ENCODE results near the gene RNF182.
"Not testable (repeated sequence)": the region's sequence is repeated elsewhere in the genome, so short reads cannot be mapped to it uniquely, and the experiment has no call there.

RNF182 gene

DNA sequence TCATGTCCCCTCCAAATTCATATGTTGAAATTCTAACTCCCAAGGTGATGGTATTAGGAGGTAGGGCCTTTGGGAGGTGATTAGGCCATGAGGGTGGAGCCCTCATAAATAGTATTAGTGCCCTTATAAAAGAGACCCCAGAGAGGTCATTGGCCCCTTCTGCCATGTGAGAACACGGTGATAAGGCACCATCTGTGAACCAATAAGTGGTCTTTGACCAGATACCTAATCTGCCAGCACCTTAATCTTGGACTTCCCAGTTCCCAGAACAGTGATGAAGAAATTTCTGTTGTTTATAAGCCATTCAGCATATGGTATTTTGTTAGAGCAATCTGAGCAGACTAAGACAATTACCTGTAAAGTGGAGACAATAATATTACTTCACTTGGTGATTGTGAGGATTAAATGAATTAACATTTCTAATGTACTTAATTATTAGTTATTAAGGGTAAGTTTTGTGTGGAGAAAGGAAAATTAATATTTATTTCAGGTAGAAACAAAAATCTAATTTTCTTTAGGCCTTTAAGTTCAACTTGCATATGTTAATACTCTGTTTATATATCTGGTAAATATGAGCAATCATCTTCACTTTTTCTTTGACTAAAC is 7.1 kb downstream of the RNF182 start:
- Histone ChIP-seq H3K27ac (ENCODE audit: low read depth, low read length, severe bottlenecking) (no peak overlapping the region), H3K4me3 (ENCODE audit: extremely low read depth, insufficient read depth, low read length, poor library complexity, severe bottlenecking) (no peak overlapping the region), H3K36me3 (ENCODE audit: control insufficient read depth, insufficient read depth, low read length) (no peaks in the 10 kb centered on the region), H3K4me1 (ENCODE audit: control insufficient read depth, insufficient read depth, low read length, poor library complexity, severe bottlenecking) (no peaks in the 10 kb centered on the region), H3K9me3 (ENCODE audit: control insufficient read depth, low read length) (no peaks in the 10 kb centered on the region)
- WGBS, 2 experiments (ENCODE audit: insufficient coverage in 2 of 2) = 80 to 88% methylated on average over 1 of the region's 1 CpG

DNA sequence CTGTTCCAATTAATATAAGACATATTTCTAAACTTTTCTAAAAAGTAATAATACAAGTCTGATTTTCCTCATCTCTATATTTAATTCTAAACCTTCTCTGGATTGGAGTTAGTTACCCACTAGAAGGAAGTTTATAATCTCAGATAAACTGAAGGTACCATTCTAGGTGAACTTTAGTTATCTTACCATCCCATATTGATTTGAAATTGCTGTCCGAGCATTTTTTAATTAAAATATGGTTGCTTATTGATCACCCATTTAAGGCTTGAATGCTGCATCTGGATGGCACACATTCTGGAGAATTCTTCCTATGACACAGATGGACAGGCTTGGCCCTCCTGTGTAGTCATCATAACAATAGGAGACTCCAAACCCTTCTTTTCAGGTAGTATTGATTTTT is 8.0 kb downstream of the RNF182 start:
- H3K4me1 ChIP-seq (ENCODE audit: control insufficient read depth, insufficient read depth, low read length, poor library complexity, severe bottlenecking) = no peaks in the 10 kb centered on the region
- no CpG with 5 or more reads among the region's 1 CpG for WGBS, 2 experiments (ENCODE audit: insufficient coverage in 2 of 2)
- no peak overlapping the region for H3K27ac ChIP-seq (ENCODE audit: low read depth, low read length, severe bottlenecking)
- no peaks in the 10 kb centered on the region for H3K9me3 ChIP-seq (ENCODE audit: control insufficient read depth, low read length)
- H3K4me3 ChIP-seq (ENCODE audit: extremely low read depth, insufficient read depth, low read length, poor library complexity, severe bottlenecking) = no peak overlapping the region
- H3K36me3 ChIP-seq (ENCODE audit: control insufficient read depth, insufficient read depth, low read length) = no peaks in the 10 kb centered on the region

DNA sequence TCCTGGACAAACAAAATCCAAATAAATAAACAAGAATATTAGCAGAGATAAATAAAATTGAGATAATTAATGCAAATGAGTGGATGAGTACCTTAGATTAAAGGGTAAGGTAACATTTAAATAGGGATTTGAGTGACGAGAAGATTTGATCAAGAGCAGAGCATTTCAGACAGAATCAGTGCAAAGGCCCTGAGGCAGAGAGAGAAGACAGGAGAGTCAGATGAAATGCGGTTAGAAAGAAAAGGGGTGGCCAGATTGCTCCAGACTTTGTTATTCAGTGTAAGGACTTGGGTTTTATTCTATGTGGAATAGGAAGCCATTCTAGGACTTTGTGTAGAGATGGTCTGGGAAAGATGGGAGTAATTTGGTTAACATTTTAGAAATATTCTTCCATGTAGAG is 10.0 kb downstream of the RNF182 start:
- Histone ChIP-seq H3K27ac (ENCODE audit: low read depth, low read length, severe bottlenecking) (no peak overlapping the region), H3K4me1 (ENCODE audit: control insufficient read depth, insufficient read depth, low read length, poor library complexity, severe bottlenecking) (no peaks in the 10 kb centered on the region), H3K4me3 (ENCODE audit: extremely low read depth, insufficient read depth, low read length, poor library complexity, severe bottlenecking) (no peak overlapping the region), H3K36me3 (ENCODE audit: control insufficient read depth, insufficient read depth, low read length) (no peaks in the 10 kb centered on the region), H3K9me3 (ENCODE audit: control insufficient read depth, low read length) (no peaks in the 10 kb centered on the region)
- 96 to 100% methylated on average over 2 of the region's 2 CpGs for WGBS, 2 experiments (ENCODE audit: insufficient coverage in 2 of 2)

DNA sequence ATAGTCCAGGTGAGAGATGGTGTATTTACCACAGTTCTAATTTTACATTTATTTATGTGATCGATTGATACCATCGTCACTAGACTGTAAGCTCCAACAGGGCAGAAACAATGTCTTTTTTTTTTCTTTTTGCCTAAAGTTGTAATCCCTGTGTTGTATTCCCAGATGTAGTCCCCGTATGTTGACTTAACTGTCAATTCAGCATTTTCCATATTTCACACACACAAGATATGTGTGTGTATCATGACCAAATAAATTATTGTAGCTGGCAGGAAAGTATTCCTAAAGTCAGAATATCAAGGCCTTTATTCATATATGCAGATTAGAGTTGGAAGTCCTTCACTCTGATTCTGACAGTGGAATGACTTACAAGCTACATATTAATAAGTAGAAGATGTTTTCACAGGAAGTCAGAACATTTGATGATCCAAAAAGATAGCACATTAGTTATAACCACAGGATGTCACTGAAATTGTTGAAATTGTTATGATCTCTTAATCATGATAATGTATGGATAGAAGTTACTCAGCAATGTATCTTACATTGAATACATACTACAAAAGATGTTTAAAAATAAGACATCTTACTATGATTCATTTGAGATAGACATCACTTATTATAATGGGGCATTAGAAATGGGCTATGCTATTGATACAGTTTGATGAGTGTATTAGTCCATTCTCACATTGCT is 10.6 kb downstream of the RNF182 start:
- H3K36me3 ChIP-seq (ENCODE audit: control insufficient read depth, insufficient read depth, low read length) = no peaks in the 10 kb centered on the region
- 80 to 95% methylated on average over 1 to 2 of the region's 3 CpGs for WGBS, 2 experiments (ENCODE audit: insufficient coverage in 2 of 2)
- no peak overlapping the region for H3K4me3 ChIP-seq (ENCODE audit: extremely low read depth, insufficient read depth, low read length, poor library complexity, severe bottlenecking)

DNA sequence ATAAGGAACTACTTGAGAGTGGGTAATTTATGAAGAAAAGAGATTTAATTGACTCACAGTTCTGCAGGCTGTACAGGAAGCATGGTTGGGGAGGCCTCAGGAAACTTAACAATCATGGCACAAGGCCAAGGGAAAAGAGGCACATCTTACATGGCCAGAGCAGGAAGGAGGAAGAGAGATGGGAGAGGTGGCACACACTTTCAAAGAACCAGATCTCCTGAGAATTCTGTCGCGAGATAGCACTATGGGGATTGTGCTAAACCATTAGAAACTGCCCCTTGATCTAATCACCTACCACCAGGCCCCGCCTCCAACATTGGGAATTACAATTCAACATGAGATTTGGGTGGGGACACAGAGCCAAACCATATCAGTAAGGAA is 11.1 kb downstream of the RNF182 start:
- 100% methylated on average over 3 of the region's 3 CpGs; no CpG with 5 or more reads in 1 of the 2 experiments for WGBS, 2 experiments (ENCODE audit: insufficient coverage in 2 of 2)
- H3K9me3 ChIP-seq (ENCODE audit: control insufficient read depth, low read length); H3K4me3 ChIP-seq (ENCODE audit: extremely low read depth, insufficient read depth, low read length, poor library complexity, severe bottlenecking); H3K36me3 ChIP-seq (ENCODE audit: control insufficient read depth, insufficient read depth, low read length); H3K4me1 ChIP-seq (ENCODE audit: control insufficient read depth, insufficient read depth, low read length, poor library complexity, severe bottlenecking); H3K27ac ChIP-seq (ENCODE audit: low read depth, low read length, severe bottlenecking): not testable (repeated sequence)

More for the DNA sequence above, 10.6 kb downstream of the RNF182 start:
- Histone ChIP-seq H3K27ac (ENCODE audit: low read depth, low read length, severe bottlenecking) (no peak overlapping the region), H3K9me3 (ENCODE audit: control insufficient read depth, low read length) (no peaks in the 10 kb centered on the region), H3K4me1 (ENCODE audit: control insufficient read depth, insufficient read depth, low read length, poor library complexity, severe bottlenecking) (no peaks in the 10 kb centered on the region)

DNA sequence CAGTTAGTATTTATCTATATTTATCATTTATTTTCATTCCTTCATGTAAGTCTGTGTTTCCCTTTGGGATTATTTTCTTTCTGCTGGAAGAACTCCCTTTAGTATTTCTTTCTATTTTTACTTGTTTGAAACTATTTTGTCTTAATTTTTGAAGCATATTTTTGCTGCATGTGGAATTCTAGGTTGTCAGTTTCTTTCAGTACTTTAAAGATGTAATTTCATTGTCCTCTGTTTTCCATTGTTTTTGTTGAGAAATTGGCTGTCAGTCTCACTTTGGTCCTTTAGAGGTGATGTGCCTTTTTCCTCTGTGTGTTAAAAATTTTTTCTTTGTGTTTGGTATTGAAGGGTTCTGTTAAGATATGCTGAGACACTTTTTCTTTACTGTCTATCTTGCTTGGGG is 17.1 kb downstream of the RNF182 start:
- H3K4me1 ChIP-seq (ENCODE audit: control insufficient read depth, insufficient read depth, low read length, poor library complexity, severe bottlenecking) = no peaks in the 10 kb centered on the region
- no peak overlapping the region for H3K27ac ChIP-seq (ENCODE audit: low read depth, low read length, severe bottlenecking)
- H3K4me3 ChIP-seq (ENCODE audit: extremely low read depth, insufficient read depth, low read length, poor library complexity, severe bottlenecking) = no peak overlapping the region
- H3K9me3 ChIP-seq (ENCODE audit: control insufficient read depth, low read length) = peaks cover 3% of the 10 kb centered on the region
- no peaks in the 10 kb centered on the region for H3K36me3 ChIP-seq (ENCODE audit: control insufficient read depth, insufficient read depth, low read length)

DNA sequence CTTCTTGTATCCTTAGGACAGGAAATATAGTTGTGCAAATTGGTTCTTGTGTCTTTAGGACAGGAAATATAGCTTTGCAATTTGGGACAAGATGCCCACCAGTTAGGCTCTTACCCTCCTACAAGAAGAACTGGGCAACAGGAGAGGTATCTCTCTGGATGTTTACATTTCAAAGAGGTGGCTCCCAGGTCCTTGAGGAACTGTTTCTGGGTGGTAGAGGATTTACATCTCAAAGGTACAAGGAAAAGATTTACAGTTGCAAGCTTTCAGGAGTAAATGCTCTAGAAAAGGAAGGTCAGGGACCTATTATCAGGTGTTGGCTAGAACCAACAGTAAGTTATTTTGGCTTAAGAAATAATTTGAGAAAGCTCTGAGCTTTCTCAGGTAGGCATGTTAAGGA is 19.2 kb downstream of the RNF182 start:
- Histone ChIP-seq H3K9me3 (ENCODE audit: control insufficient read depth, low read length) (peaks cover 4% of the 10 kb centered on the region), H3K27ac (ENCODE audit: low read depth, low read length, severe bottlenecking) (no peak overlapping the region), H3K4me3 (ENCODE audit: extremely low read depth, insufficient read depth, low read length, poor library complexity, severe bottlenecking) (no peak overlapping the region), H3K4me1 (ENCODE audit: control insufficient read depth, insufficient read depth, low read length, poor library complexity, severe bottlenecking) (no peaks in the 10 kb centered on the region), H3K36me3 (ENCODE audit: control insufficient read depth, insufficient read depth, low read length) (no peaks in the 10 kb centered on the region)

DNA sequence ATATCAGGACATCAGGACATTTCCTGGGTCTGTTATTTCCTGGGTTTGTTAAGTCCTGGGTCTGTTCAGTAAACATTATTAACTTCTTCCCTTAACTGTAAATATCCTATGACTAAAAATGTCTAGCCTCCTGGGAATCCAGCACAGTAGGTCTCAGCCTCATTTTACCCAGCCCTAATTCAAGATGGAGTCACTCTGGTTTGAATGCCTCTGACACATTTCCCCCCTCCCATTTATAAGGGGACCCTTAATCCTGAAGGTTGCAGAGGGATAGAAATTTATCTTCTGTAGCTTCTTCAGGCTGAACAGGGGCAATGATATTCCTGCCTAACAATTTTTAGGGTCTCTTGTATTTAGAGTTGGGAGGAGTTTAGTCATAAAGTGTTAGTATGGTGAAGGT is 21.8 kb downstream of the RNF182 start:
- H3K9me3 ChIP-seq (ENCODE audit: control insufficient read depth, low read length) = peaks cover 14% of the 10 kb centered on the region
- no peak overlapping the region for H3K27ac ChIP-seq (ENCODE audit: low read depth, low read length, severe bottlenecking)
- no peaks in the 10 kb centered on the region for H3K36me3 ChIP-seq (ENCODE audit: control insufficient read depth, insufficient read depth, low read length)
- H3K4me1 ChIP-seq (ENCODE audit: control insufficient read depth, insufficient read depth, low read length, poor library complexity, severe bottlenecking) = no peaks in the 10 kb centered on the region
- H3K4me3 ChIP-seq (ENCODE audit: extremely low read depth, insufficient read depth, low read length, poor library complexity, severe bottlenecking) = no peak overlapping the region

DNA sequence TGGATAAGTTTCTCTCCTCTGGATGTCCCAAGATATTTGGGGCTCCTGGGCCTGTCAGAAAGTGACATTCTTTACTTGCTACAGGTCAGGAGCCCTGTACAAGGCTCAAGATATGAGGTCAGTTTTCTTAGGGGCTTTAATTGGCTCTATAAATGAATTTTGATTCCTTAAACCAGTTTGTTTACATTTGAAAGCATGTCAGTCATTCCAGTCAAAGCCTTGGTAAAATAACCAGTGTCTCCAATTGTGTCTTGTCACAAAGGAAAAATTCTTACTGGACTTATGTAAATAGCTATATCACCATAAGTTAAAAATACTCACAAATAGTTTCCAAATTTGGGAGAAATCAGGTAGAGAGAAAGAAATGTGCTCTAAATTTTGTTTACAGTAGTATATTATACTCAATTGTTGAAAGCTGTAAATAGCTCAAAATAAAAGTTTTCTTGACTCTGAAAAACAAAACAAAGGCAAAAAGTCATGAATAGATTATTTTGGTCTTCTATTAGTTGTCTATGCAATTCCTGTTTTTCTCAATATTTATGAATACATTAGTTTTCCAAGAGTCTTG is 22.9 kb downstream of the RNF182 start:
- Histone ChIP-seq H3K9me3 (ENCODE audit: control insufficient read depth, low read length) (peaks cover 14% of the 10 kb centered on the region), H3K4me3 (ENCODE audit: extremely low read depth, insufficient read depth, low read length, poor library complexity, severe bottlenecking) (no peak overlapping the region)

DNA sequence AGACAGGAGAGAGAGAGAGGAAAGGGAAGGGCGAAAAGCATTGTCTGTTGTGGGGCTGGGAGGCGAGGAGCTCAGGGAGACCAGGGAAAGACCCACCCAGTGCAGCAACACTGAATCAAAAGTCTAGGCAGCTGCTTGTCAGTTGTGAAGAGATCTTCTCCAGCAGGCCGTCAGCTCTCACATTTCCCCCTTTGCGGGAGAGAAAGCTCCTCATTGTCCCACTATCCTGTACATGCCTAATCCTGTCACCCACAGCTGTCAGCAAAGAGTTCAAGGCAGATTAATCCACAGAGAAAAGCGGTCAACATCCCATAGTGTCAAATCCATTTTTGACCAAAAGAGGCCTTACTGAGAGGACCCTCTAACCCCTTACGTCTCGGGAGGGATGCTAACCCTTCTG is 27.3 kb downstream of the RNF182 start:
- Histone ChIP-seq H3K36me3 (ENCODE audit: control insufficient read depth, insufficient read depth, low read length) (no peaks in the 10 kb centered on the region), H3K9me3 (ENCODE audit: control insufficient read depth, low read length) (peaks cover 14% of the 10 kb centered on the region)
- 80 to 93% methylated on average over 5 to 6 of the region's 7 CpGs for WGBS, 2 experiments (ENCODE audit: insufficient coverage in 2 of 2)

More for the DNA sequence above, 22.9 kb downstream of the RNF182 start:
- Histone ChIP-seq H3K36me3 (ENCODE audit: control insufficient read depth, insufficient read depth, low read length) (no peaks in the 10 kb centered on the region), H3K27ac (ENCODE audit: low read depth, low read length, severe bottlenecking) (no peak overlapping the region), H3K4me1 (ENCODE audit: control insufficient read depth, insufficient read depth, low read length, poor library complexity, severe bottlenecking) (peaks cover 6% of the 10 kb centered on the region)

DNA sequence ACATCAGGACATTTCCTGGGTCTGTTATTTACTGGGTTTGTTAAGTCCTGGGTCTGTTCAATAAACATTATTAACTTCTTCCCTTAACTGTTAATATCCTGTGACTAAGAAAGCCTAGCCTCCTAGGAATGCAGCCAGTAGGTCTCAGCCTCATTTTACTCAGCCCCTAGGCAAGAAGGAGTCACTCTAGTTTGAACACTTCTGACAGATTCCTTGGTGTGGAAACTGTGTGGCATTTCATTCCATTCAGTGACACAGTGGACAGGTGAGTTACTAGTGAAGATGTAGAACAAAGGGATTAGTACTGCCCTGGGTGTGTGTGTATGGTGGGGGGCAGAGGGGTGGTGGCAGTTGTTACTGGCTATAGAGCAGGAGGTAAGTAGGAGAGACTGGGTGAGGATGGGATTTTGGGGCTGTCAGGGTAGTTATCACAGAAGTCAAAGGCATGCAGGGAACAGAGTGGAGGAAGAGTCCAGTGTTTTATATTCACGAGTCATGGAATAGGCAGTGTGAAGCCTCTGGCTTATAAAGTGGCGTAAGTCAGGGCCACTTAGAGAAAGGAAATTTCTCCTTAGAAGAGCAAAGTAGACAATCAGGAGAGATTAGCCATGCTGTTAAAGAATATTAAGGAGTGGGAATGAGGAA is 28.4 kb downstream of the RNF182 start:
- Histone ChIP-seq H3K4me3 (ENCODE audit: extremely low read depth, insufficient read depth, low read length, poor library complexity, severe bottlenecking) (no peak overlapping the region), H3K9me3 (ENCODE audit: control insufficient read depth, low read length) (peaks cover 14% of the 10 kb centered on the region), H3K4me1 (ENCODE audit: control insufficient read depth, insufficient read depth, low read length, poor library complexity, severe bottlenecking) (peaks cover 15% of the 10 kb centered on the region), H3K27ac (ENCODE audit: low read depth, low read length, severe bottlenecking) (peak overlapping the region; percentile 20), H3K36me3 (ENCODE audit: control insufficient read depth, insufficient read depth, low read length) (no peaks in the 10 kb centered on the region)
- 90 to 100% methylated on average over 2 of the region's 2 CpGs for WGBS, 2 experiments (ENCODE audit: insufficient coverage in 2 of 2)

More for the DNA sequence above, 27.3 kb downstream of the RNF182 start:
- Histone ChIP-seq H3K27ac (ENCODE audit: low read depth, low read length, severe bottlenecking) (no peak overlapping the region), H3K4me1 (ENCODE audit: control insufficient read depth, insufficient read depth, low read length, poor library complexity, severe bottlenecking) (peaks cover 15% of the 10 kb centered on the region), H3K4me3 (ENCODE audit: extremely low read depth, insufficient read depth, low read length, poor library complexity, severe bottlenecking) (no peak overlapping the region)
